K562 (cell line): ENCODE measurements around the gene SNAP23. TPM values are rescaled to one million over a fixed set of nuclear protein-coding genes. Genes with fewer than 3 reads are reported as not detected.
A peak's percentile ranks its signal among the peaks of the same experiment; 100 is the strongest.

Source experiments
- CHD4 ChIP-seq: fragments of 200-600 bp; sonication (generic); IDR thresholded peaks from 3 replicates; pipeline ENCODE4 v1.6.1; 2012; ENCODE audit warnings: low read depth, mild to moderate bottlenecking, mixed read lengths, low read length, inconsistent platforms; ENCODE audit not compliant: insufficient read depth, insufficient replicate concordance, poor library complexity, severe bottlenecking
- CXXC5 ChIP-seq: fragments of 250-450 bp; sonication (Bioruptor Pico); IDR thresholded peaks from 2 replicates; pipeline ENCODE4 v1.8.0; 2022; ENCODE audit warnings: inconsistent platforms, mild to moderate bottlenecking, moderate library complexity
- EP400 ChIP-seq: fragments of 450-650 bp; IDR thresholded peaks from 2 replicates; pipeline ENCODE4 v1.6.1; 2017; ENCODE audit warnings: antibody characterized with exemption, mild to moderate bottlenecking, moderate library complexity
- HNRNPLL ChIP-seq: fragments of 200-400 bp; formaldehyde crosslinking; IDR thresholded peaks from 2 replicates; pipeline ENCODE4 v1.6.1; 2017; ENCODE audit warnings: low read length, low read depth, mild to moderate bottlenecking; ENCODE audit not compliant: poor library complexity, severe bottlenecking
- JUND ChIP-seq, 2 experiments: IDR thresholded peaks; 2 replicates in 1 of 2; 3 replicates in 1 of 2; pipeline ENCODE4 v1.6.1; 2011; ENCODE audit warnings: borderline replicate concordance in 2 of 2, low read depth in 2 of 2, low read length in 2 of 2, improper control_type of control experiment in 1 of 2, missing biosample characterization in 1 of 2, missing genetic modification characterization in 1 of 2, missing genetic modification reagents in 1 of 2
- KLF10 ChIP-seq: fragments of 250-450 bp; sonication (Bioruptor Pico); IDR thresholded peaks from 2 replicates; pipeline ENCODE4 v1.6.1; 2021; ENCODE audit warnings: matching md5 sums
- KLF16 ChIP-seq: IDR thresholded peaks from 2 replicates; pipeline ENCODE4 v1.6.1; 2016; ENCODE audit warnings: antibody characterized with exemption
- LEF1 ChIP-seq: fragments of 450-650 bp; IDR thresholded peaks from 2 replicates; pipeline ENCODE4 v1.6.1; 2016; ENCODE audit warnings: mild to moderate bottlenecking
- NR4A1 ChIP-seq, 2 experiments: fragments of 250-450 bp in 1 of 2; fragments of 450-650 bp in 1 of 2; sonication (Bioruptor Pico) in 1 of 2; IDR thresholded peaks; 2 replicates each; pipeline versions ENCODE4 v1.4.0 to v1.6.1; 2016 to 2020; ENCODE audit warnings: mild to moderate bottlenecking in 2 of 2, missing compliant biosample characterization in 1 of 2, missing genetic modification characterization in 1 of 2, moderate library complexity in 1 of 2
- RFX5 ChIP-seq: IDR thresholded peaks from 2 replicates; pipeline ENCODE4 v1.6.1; 2011; ENCODE audit warnings: low read depth, mild to moderate bottlenecking, improper control_type of control experiment, low read length
- RNF219 ChIP-seq: fragments of 250-450 bp; sonication (Bioruptor Pico); IDR thresholded peaks from 2 replicates; pipeline ENCODE4 v1.5.0; 2022; ENCODE audit warnings: mild to moderate bottlenecking
- SOX6 ChIP-seq: fragments of 450-650 bp; IDR thresholded peaks from 2 replicates; pipeline ENCODE4 v1.6.1; 2014; ENCODE audit warnings: mild to moderate bottlenecking
- SPI1 ChIP-seq: IDR thresholded peaks from 2 replicates; pipeline ENCODE4 v1.6.1; 2011; ENCODE audit warnings: low read depth, low read length, control low read depth, borderline replicate concordance
- ZFX ChIP-seq: sonication (generic); formaldehyde crosslinking; IDR thresholded peaks from 2 replicates; pipeline ENCODE4 v1.8.0; 2022; ENCODE audit warnings: mild to moderate bottlenecking, missing genetic modification reagents, moderate library complexity
- ZNF184 ChIP-seq: sonication (generic); formaldehyde crosslinking; IDR thresholded peaks from 2 replicates; pipeline ENCODE4 v1.5.0; 2020; ENCODE audit warnings: missing genetic modification reagents
- ZNF212 ChIP-seq: fragments of 450-650 bp; formaldehyde crosslinking; IDR thresholded peaks from 2 replicates; pipeline ENCODE4 v1.4.0; 2020; ENCODE audit warnings: mild to moderate bottlenecking
- ZNF695 ChIP-seq: fragments of 450-650 bp; formaldehyde crosslinking; IDR thresholded peaks from 2 replicates; pipeline ENCODE4 v1.4.0; 2020; ENCODE audit warnings: mild to moderate bottlenecking, moderate library complexity
- polyA plus RNA-seq, 8 experiments: library from polyadenylated mRNA; depleted of rRNA in 4 of 8; stranded (reverse) in 5 of 8; unstranded in 3 of 8; fragments of >200 nt; fragmentation: Nextera tagmentation in 2 of 8; fragmentation: Illumina TruSeq in 1 of 8; extraction: Ambion mirVana in 2 of 8; extraction: Trizol in 1 of 8; gene quantifications; 2 replicates each; pipeline versions ENCODE4 v1.2.1 to v1.2.3, GENCODE V29; 2011 to 2014; ENCODE audit warnings: inconsistent platforms in 1 of 8, missing spikeins in 1 of 8
- total RNA-seq, 7 experiments: library from RNA; depleted of rRNA in 6 of 7; stranded (reverse); fragments of >200 nt in 6 of 7; fragmentation: Illumina TruSeq in 2 of 7; extraction: Trizol in 2 of 7; gene quantifications; 2 replicates each; pipeline versions ENCODE4 v1.2.1 to v1.2.3, GENCODE V29; 2011 to 2021; ENCODE audit warnings: low replicate concordance in 1 of 7
- TF ChIP-seq, protein P1 (sequence below): fragments of 450-650 bp; IDR thresholded peaks from 2 replicates; pipeline ENCODE4 v1.6.1; 2016; ENCODE audit warnings: low read depth

Gene SNAP23
- total and polyA plus RNA-seq, 9 of the 15 experiments (the other 6 are each of a cell fraction or from before 2014, with no cell fraction given): 78.9 to 168 (median 117) TPM

GRCh38 chr15:42499858-42500609 is 4.6 kb downstream of the SNAP23 start (continued):
- TF ChIP-seq JUND (IDR thresholded peaks at IDR 0.05; ENCODE audit: borderline replicate concordance, low read depth, low read length) (no peak), JUND (tag; IDR thresholded peaks at IDR 0.05; ENCODE audit: borderline replicate concordance, low read depth, low read length) (no peak; the same call in 2 of the 3 replicates), ZNF695 (CRISPR knock-in tag) (no peak), ZFX (no peak), LEF1 (peak; percentile 73; the same call in 1 of the 2 replicates), CXXC5 (CRISPR knock-in tag) (peak; percentile 42), RFX5 (no peak), NR4A1 (CRISPR knock-in tag; IDR thresholded peaks at IDR 0.05) (no peak), NR4A1 (tag; IDR thresholded peaks at IDR 0.05) (peak; percentile 42), ZNF184 (no peak), KLF10 (CRISPR knock-in tag) (no peak), EP400 (no peak; the same call in 1 of the 2 replicates), ZNF212 (no peak), CHD4 (no peak), SPI1 (no peak), KLF16 (peak; percentile 45; the same call in 1 of the 2 replicates), HNRNPLL (no peak), RNF219 (CRISPR knock-in tag) (no peak), SOX6 (peak; percentile 77)
- TF ChIP-seq, protein P1, sequence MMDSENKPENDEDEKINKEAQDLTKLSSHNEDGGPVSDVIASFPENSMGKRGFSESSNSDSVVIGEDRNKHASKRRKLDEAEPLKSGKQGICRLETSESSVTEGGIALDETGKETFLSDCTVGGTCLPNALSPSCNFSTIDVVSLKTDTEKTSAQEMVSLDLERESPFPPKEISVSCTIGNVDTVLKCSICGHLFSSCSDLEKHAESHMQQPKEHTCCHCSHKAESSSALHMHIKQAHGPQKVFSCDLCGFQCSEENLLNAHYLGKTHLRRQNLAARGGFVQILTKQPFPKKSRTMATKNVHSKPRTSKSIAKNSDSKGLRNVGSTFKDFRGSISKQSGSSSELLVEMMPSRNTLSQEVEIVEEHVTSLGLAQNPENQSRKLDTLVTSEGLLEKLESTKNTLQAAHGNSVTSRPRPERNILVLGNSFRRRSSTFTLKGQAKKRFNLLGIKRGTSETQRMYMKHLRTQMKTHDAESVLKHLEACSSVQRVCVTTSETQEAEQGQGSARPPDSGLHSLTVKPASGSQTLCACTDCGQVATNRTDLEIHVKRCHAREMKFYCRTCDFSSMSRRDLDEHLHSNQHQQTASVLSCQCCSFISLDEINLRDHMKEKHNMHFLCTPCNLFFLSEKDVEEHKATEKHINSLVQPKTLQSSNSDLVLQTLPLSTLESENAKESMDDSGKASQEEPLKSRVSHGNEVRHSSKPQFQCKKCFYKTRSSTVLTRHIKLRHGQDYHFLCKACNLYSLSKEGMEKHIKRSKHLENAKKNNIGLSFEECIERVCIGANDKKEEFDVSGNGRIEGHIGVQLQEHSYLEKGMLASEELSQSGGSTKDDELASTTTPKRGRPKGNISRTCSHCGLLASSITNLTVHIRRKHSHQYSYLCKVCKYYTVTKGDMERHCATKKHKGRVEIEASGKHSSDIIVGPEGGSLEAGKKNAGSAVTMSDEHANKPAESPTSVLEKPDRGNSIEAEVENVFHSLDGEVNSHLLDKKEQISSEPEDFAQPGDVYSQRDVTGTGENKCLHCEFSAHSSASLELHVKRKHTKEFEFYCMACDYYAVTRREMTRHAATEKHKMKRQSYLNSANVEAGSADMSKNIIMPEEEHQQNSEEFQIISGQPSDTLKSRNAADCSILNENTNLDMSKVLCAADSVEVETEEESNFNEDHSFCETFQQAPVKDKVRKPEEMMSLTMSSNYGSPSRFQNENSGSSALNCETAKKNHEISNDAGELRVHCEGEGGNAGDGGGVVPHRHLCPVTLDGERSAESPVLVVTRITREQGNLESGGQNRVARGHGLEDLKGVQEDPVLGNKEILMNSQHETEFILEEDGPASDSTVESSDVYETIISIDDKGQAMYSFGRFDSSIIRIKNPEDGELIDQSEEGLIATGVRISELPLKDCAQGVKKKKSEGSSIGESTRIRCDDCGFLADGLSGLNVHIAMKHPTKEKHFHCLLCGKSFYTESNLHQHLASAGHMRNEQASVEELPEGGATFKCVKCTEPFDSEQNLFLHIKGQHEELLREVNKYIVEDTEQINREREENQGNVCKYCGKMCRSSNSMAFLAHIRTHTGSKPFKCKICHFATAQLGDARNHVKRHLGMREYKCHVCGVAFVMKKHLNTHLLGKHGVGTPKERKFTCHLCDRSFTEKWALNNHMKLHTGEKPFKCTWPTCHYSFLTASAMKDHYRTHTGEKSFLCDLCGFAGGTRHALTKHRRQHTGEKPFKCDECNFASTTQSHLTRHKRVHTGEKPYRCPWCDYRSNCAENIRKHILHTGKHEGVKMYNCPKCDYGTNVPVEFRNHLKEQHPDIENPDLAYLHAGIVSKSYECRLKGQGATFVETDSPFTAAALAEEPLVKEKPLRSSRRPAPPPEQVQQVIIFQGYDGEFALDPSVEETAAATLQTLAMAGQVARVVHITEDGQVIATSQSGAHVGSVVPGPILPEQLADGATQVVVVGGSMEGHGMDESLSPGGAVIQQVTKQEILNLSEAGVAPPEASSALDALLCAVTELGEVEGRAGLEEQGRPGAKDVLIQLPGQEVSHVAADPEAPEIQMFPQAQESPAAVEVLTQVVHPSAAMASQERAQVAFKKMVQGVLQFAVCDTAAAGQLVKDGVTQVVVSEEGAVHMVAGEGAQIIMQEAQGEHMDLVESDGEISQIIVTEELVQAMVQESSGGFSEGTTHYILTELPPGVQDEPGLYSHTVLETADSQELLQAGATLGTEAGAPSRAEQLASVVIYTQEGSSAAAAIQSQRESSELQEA: no peak
